ENCODE measurements around the gene DAAM2. TPM values are rescaled to one million over a fixed set of nuclear protein-coding genes. Genes with fewer than 3 reads are reported as not detected.

The DAAM2 gene
- total and polyA plus RNA-seq, 9 of the 15 experiments (the other 6 are each of a cell fraction or from before 2014, with no cell fraction given), result 0.01 to 0.07 TPM; not detected in 7

DNA sequence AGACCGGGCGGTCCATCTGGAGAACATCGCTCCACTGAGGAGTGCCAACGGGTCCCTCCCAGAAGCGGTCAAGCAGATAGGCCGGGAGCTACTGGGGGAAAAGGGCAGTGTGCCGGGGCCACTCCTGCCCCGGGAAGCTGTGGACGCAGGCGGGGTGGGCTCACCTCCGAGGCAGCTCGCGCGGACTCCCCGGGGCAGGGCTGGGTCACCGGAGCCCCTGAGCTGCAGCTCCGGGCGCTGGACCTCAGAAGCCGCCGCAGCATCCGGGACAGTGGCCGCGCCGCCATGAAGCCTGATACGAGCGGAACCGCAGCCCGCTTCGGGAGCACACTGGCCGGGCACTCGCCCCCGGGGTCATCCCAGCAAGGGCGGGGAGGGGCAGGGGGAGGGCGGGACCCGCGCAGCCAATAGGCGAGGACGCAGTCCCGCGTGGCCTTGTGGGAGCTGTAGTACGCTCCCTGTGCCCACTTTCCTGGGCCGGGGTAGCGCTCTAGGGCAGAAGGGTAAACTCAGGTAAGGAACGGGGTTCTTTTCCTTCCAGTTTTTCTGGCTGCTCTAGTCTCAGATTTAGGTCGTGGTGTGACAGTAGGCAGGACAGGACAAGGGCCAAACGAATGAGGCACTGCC is 142.1 kb downstream of the DAAM2 start, which contains the start of gene MOCS1 (continued):
- TF ChIP-seq, protein P1, sequence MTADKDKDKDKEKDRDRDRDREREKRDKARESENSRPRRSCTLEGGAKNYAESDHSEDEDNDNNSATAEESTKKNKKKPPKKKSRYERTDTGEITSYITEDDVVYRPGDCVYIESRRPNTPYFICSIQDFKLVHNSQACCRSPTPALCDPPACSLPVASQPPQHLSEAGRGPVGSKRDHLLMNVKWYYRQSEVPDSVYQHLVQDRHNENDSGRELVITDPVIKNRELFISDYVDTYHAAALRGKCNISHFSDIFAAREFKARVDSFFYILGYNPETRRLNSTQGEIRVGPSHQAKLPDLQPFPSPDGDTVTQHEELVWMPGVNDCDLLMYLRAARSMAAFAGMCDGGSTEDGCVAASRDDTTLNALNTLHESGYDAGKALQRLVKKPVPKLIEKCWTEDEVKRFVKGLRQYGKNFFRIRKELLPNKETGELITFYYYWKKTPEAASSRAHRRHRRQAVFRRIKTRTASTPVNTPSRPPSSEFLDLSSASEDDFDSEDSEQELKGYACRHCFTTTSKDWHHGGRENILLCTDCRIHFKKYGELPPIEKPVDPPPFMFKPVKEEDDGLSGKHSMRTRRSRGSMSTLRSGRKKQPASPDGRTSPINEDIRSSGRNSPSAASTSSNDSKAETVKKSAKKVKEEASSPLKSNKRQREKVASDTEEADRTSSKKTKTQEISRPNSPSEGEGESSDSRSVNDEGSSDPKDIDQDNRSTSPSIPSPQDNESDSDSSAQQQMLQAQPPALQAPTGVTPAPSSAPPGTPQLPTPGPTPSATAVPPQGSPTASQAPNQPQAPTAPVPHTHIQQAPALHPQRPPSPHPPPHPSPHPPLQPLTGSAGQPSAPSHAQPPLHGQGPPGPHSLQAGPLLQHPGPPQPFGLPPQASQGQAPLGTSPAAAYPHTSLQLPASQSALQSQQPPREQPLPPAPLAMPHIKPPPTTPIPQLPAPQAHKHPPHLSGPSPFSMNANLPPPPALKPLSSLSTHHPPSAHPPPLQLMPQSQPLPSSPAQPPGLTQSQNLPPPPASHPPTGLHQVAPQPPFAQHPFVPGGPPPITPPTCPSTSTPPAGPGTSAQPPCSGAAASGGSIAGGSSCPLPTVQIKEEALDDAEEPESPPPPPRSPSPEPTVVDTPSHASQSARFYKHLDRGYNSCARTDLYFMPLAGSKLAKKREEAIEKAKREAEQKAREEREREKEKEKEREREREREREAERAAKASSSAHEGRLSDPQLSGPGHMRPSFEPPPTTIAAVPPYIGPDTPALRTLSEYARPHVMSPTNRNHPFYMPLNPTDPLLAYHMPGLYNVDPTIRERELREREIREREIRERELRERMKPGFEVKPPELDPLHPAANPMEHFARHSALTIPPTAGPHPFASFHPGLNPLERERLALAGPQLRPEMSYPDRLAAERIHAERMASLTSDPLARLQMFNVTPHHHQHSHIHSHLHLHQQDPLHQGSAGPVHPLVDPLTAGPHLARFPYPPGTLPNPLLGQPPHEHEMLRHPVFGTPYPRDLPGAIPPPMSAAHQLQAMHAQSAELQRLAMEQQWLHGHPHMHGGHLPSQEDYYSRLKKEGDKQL (CRISPR knock-in tag; IDR thresholded peaks at IDR 0.05; ENCODE audit: borderline replicate concordance), result 0 out of 2 replicates have a peak, but pooled peaks have one; percentile 61
- peak; percentile 84 for TF ChIP-seq NR2C1 (IDR thresholded peaks at IDR 0.05)
- peak; percentile 94 for TF ChIP-seq NR2C1 (tag; IDR thresholded peaks at IDR 0.05)
- 0 out of 4 replicates have a peak, but pooled peaks of 1 of the 2 experiments have one; percentile 11 for TF ChIP-seq SRF (CRISPR knock-in tag; IDR thresholded peaks at IDR 0.05)
- TF ChIP-seq RAD21 (CRISPR knock-in tag; conservative IDR thresholded peaks at IDR 0.05 in 1 of 2, IDR thresholded peaks at IDR 0.05 in 1 of 2), result no peak
- TF ChIP-seq, protein P2, sequence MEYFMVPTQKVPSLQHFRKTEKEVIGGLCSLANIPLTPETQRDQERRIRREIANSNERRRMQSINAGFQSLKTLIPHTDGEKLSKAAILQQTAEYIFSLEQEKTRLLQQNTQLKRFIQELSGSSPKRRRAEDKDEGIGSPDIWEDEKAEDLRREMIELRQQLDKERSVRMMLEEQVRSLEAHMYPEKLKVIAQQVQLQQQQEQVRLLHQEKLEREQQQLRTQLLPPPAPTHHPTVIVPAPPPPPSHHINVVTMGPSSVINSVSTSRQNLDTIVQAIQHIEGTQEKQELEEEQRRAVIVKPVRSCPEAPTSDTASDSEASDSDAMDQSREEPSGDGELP (CRISPR knock-in tag; IDR thresholded peaks at IDR 0.05; ENCODE audit: borderline replicate concordance), result 0 out of 2 replicates have a peak, but pooled peaks have one; percentile 48
- peak; percentile 38; the same call in 1 of the 2 replicates for TF ChIP-seq ESRRA (IDR thresholded peaks at IDR 0.05; ENCODE audit: borderline replicate concordance, low read depth)
- no peak for TF ChIP-seq JUND (IDR thresholded peaks at IDR 0.05; ENCODE audit: borderline replicate concordance, low read depth, low read length)
- 0 out of 3 replicates have a peak, but pooled peaks have one; percentile 22 for TF ChIP-seq JUND (tag; IDR thresholded peaks at IDR 0.05; ENCODE audit: borderline replicate concordance, low read depth, low read length)
- no peak for TF ChIP-seq RFX1 (IDR thresholded peaks at IDR 0.05)
- TF ChIP-seq, protein P3, sequence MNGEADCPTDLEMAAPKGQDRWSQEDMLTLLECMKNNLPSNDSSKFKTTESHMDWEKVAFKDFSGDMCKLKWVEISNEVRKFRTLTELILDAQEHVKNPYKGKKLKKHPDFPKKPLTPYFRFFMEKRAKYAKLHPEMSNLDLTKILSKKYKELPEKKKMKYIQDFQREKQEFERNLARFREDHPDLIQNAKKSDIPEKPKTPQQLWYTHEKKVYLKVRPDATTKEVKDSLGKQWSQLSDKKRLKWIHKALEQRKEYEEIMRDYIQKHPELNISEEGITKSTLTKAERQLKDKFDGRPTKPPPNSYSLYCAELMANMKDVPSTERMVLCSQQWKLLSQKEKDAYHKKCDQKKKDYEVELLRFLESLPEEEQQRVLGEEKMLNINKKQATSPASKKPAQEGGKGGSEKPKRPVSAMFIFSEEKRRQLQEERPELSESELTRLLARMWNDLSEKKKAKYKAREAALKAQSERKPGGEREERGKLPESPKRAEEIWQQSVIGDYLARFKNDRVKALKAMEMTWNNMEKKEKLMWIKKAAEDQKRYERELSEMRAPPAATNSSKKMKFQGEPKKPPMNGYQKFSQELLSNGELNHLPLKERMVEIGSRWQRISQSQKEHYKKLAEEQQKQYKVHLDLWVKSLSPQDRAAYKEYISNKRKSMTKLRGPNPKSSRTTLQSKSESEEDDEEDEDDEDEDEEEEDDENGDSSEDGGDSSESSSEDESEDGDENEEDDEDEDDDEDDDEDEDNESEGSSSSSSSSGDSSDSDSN (IDR thresholded peaks at IDR 0.05; ENCODE audit: borderline replicate concordance in 1 of 2, low read depth in 2 of 2, low read length in 2 of 2), result peak in 1 of 2 experiments; percentile 77; a peak in 2 of 4 replicates
- TF ChIP-seq NR2C2 (CRISPR knock-in tag; IDR thresholded peaks at IDR 0.05), result no peak
- TF ChIP-seq NR2C2 (tag; IDR thresholded peaks at IDR 0.05), result peak; percentile 97
